Right lobe of liver (tissue), 6 donors: ENCODE measurements around the gene ULBP3. TPM values are rescaled to one million over a fixed set of nuclear protein-coding genes. Genes with fewer than 3 reads are reported as not detected.

ENCODE experiments used
- ATAC-seq, 4 donors: fragments of 200-7000 bp; cut with Tn5 transposase; one replicate each; pipeline ENCODE4 v1.9.1; 2020; ENCODE audit warnings: mild to moderate bottlenecking in 4 of 4, moderate library complexity in 4 of 4
- DNase-seq, 3 donors: peaks; one replicate each; pipeline ENCODE4 v3.0.0-alpha.2; 2020
- H3K27ac ChIP-seq, 3 donors: fragments of 200-600 bp; one replicate each; pipeline ENCODE4 v1.8.0; 2022
- H3K27me3 ChIP-seq, 2 donors: fragments of 200-600 bp; one replicate each; pipeline ENCODE4 v1.8.0; 2022
- H3K36me3 ChIP-seq, 4 donors: fragments of 200-600 bp; sonication (generic) in 1 of 4; one replicate each; pipeline versions ENCODE4 v1.5.1 to v1.8.0; 2017 to 2022; ENCODE audit warnings: control low read depth in 1 of 4
- H3K4me1 ChIP-seq, 4 donors: fragments of 200-600 bp; sonication (generic) in 1 of 4; one replicate each; pipeline versions ENCODE4 v1.5.1 to v1.8.0; 2017 to 2022; ENCODE audit warnings: control low read depth in 1 of 4
- H3K4me3 ChIP-seq, 3 donors: fragments of 200-600 bp; one replicate each; pipeline ENCODE4 v1.8.0; 2022
- H3K9me3 ChIP-seq, 4 donors: fragments of 200-600 bp; sonication (generic) in 1 of 4; one replicate each; pipeline versions ENCODE4 v1.5.1 to v1.8.0; 2017 to 2022; ENCODE audit warnings: control low read depth in 1 of 4
- POLR2A ChIP-seq: fragments of 450-650 bp; IDR thresholded peaks from one replicate; pipeline ENCODE4 v1.6.1; 2017; ENCODE audit warnings: antibody characterized with exemption, mild to moderate bottlenecking
- WGBS: methylation state at CpG from one replicate; pipeline ENCODE4 v1.1.6; 2018; ENCODE audit warnings: low coverage, low lambda C conversion rate; ENCODE audit not compliant: insufficient coverage; ENCODE audit errors: missing lambda C conversion rate; 5-methylcytosine and 5-hydroxymethylcytosine counted together
- intact Hi-C, 2 donors: fragments of 100-400 bp; cut with DNase I; formaldehyde crosslinking; loops; one replicate each; pipeline versions ENCODE4 v1.11.2 to v1.14.1; 2022
- total RNA-seq, 6 experiments: library from RNA; depleted of rRNA in 2 of 6; stranded (reverse); fragments of >200 nt in 2 of 6; fragmentation: NEBNext Ultra II Directional in 3 of 6; extraction: Animal tissue kit (Norgen Biotek cat#: 25700) in 3 of 6; gene quantifications; one replicate each; pipeline versions ENCODE4 v1.1.0 to v1.2.4, GENCODE V29; 2016 to 2023
- TF ChIP-seq, protein P1 (sequence below), 4 donors: fragments of 200-600 bp in 3 of 4; fragments of 450-650 bp in 1 of 4; IDR thresholded peaks; one replicate each; pipeline versions ENCODE4 v1.5.1 to v1.8.0; 2016 to 2022; ENCODE audit warnings: antibody characterized with exemption in 4 of 4, mild to moderate bottlenecking in 2 of 4
- donor health status: DM: no; HTN: yes; CAD: no.
- donor health status: DM: no; HTN: no; CAD: no.
- donor health status: DM: no; HTN: no; CAD: no.
- donor health status: DM: no; HTN: yes; CAD: no.
- donor health status: DM: no; HTN: yes; CAD: no.

The ULBP3 gene
- total RNA-seq, 6 experiments from 2014 or later = 0.34 to 1.7 (median 0.89) TPM

- intact Hi-C loops = no loop called here
- Histone ChIP-seq H3K27ac (no peak overlapping the region), H3K9me3 (no peaks in the 10 kb centered on the region), H3K4me3 (no peak overlapping the region), H3K4me1 (peaks cover 0 to 4% (median 0%) of the 10 kb centered on the region in 4 donors), H3K36me3 (no peaks in the 10 kb centered on the region), H3K27me3 (peaks cover 0 to 5% of the 10 kb centered on the region in 2 donors)
- no peak for DNase-seq
- WGBS = 65% methylated on average over 8 of the region's 8 CpGs
- no peak for TF ChIP-seq POLR2A
- TF ChIP-seq, protein P1, sequence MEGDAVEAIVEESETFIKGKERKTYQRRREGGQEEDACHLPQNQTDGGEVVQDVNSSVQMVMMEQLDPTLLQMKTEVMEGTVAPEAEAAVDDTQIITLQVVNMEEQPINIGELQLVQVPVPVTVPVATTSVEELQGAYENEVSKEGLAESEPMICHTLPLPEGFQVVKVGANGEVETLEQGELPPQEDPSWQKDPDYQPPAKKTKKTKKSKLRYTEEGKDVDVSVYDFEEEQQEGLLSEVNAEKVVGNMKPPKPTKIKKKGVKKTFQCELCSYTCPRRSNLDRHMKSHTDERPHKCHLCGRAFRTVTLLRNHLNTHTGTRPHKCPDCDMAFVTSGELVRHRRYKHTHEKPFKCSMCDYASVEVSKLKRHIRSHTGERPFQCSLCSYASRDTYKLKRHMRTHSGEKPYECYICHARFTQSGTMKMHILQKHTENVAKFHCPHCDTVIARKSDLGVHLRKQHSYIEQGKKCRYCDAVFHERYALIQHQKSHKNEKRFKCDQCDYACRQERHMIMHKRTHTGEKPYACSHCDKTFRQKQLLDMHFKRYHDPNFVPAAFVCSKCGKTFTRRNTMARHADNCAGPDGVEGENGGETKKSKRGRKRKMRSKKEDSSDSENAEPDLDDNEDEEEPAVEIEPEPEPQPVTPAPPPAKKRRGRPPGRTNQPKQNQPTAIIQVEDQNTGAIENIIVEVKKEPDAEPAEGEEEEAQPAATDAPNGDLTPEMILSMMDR (IDR thresholded peaks at IDR 0.05) = no peak
- ATAC-seq = no peak
These were observed 36.3 kb downstream of the ULBP3 start for GRCh38 chr6:150032598-150032997.

DNA sequence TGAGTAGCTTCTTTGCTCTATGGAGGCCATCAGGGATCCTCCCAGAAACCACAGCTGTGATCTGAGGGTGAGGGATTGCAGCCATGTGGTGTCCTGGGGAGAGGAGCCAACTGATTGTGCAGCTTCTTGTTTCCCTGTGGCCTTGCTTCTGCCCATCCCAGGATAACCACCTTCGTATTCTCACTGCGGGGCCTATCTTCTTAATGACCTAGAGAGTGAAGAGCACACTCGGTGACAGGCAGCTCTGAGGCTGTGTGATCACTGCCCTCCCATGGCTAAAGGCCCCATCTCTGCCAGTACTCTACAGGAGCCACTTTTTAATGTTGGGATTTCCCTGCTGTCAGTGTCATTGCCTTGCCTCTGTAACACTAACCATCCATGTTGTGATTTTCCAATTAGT, 38.3 kb downstream of the ULBP3 start:
- ATAC-seq = no peak
- Histone ChIP-seq H3K27ac (no peak overlapping the region), H3K27me3 (peaks cover 0 to 6% of the 10 kb centered on the region in 2 donors), H3K4me3 (no peak overlapping the region), H3K9me3 (no peaks in the 10 kb centered on the region), H3K36me3 (no peaks in the 10 kb centered on the region), H3K4me1 (peaks cover 0 to 4% (median 0%) of the 10 kb centered on the region in 4 donors)
- DNase-seq = no peak
- intact Hi-C loops = no loop called here
- no peak for TF ChIP-seq POLR2A
- TF ChIP-seq, protein P1 (IDR thresholded peaks at IDR 0.05) = no peak
- no CpG with 5 or more reads among the region's 3 CpGs for WGBS

- H3K9me3 ChIP-seq = no peaks in the 10 kb centered on the region
- TF ChIP-seq POLR2A = no peak
- TF ChIP-seq, protein P1 (IDR thresholded peaks at IDR 0.05) = no peak
- intact Hi-C loops = no loop called here
- no peaks in the 10 kb centered on the region for H3K36me3 ChIP-seq
- no peak overlapping the region for H3K27ac ChIP-seq
- H3K4me3 ChIP-seq = no peak overlapping the region
- peaks cover 0 to 13% of the 10 kb centered on the region in 2 donors for H3K27me3 ChIP-seq
- ATAC-seq (no peak), DNase-seq (no peak)
- peaks cover 0 to 7% (median 0%) of the 10 kb centered on the region in 4 donors for H3K4me1 ChIP-seq
- 73% methylated on average over 4 of the region's 4 CpGs for WGBS
These were observed 39.2 kb downstream of the ULBP3 start for GRCh38 chr6:150029749-150030148.

GRCh38 chr6:150029276-150029675, 39.6 kb downstream of the ULBP3 start:
- Histone ChIP-seq H3K27ac (no peak overlapping the region), H3K9me3 (no peaks in the 10 kb centered on the region), H3K4me3 (no peak overlapping the region), H3K4me1 (peaks cover 0 to 7% (median 0%) of the 10 kb centered on the region in 4 donors), H3K36me3 (no peaks in the 10 kb centered on the region), H3K27me3 (peaks cover 0 to 13% of the 10 kb centered on the region in 2 donors)
- TF ChIP-seq, protein P1 (IDR thresholded peaks at IDR 0.05) = no peak
- no peak for TF ChIP-seq POLR2A
- intact Hi-C loops = no loop called here
- DNase-seq = no peak
- 67% methylated on average over 3 of the region's 7 CpGs for WGBS
- ATAC-seq = no peak

- H3K27me3 ChIP-seq = peaks cover 0 to 13% of the 10 kb centered on the region in 2 donors
- H3K36me3 ChIP-seq = no peaks in the 10 kb centered on the region
- H3K4me1 ChIP-seq = peaks cover 0 to 7% (median 0%) of the 10 kb centered on the region in 4 donors
- ATAC-seq (no peak), DNase-seq (no peak)
- H3K9me3 ChIP-seq = no peaks in the 10 kb centered on the region
- WGBS = 54% methylated on average over 4 of the region's 8 CpGs
- no peak overlapping the region for H3K27ac ChIP-seq
- H3K4me3 ChIP-seq = no peak overlapping the region
- TF ChIP-seq, protein P1 (IDR thresholded peaks at IDR 0.05) = no peak
- no peak for TF ChIP-seq POLR2A
- intact Hi-C loops = no loop called here
These were observed 40.1 kb downstream of the ULBP3 start for GRCh38 chr6:150028799-150029198.
